ENCODE measurements around the gene OR8D4. TPM values are rescaled to one million over a fixed set of nuclear protein-coding genes. Genes with fewer than 3 reads are reported as not detected.
"Not testable (repeated sequence)": the region's sequence is repeated elsewhere in the genome, so short reads cannot be mapped to it uniquely, and the experiment has no call there.

OR8D4 gene
- total and polyA plus RNA-seq, 10 of the 15 experiments (the other 5 are each of a cell fraction or from before 2014, with no cell fraction given), result not detected

DNA sequence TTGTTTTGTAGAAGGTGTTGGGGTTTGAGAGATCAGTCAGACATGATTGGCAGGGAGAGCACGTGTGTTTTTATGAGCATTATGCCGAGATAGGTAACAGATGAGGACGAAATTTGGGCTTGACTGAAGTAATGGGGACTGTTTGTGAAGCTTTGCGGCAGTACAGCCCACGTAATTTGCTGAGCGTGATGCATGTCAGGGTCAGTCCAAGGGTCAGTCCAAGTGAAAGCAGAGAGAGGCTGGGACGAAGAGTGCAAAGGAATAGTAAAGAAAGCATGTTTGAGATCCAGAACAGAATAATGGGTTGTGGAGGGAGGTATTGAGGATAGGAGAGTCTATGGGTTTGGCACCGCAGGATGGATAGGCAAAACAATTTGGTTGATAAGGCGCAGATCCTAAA lies 34.2 kb upstream of the OR8D4 start:
- H3K9me3 ChIP-seq (replicated peaks; ENCODE audit: control insufficient read depth, insufficient read depth, low read length); intact Hi-C loops (cut with micrococcal nuclease; ENCODE audit: unreplicated experiment); CTCF ChIA-PET; H3K4me2 ChIP-seq (ENCODE audit: control insufficient read depth, insufficient read depth); H3K36me3 ChIP-seq (ENCODE audit: control insufficient read depth in 2 of 2, insufficient read depth in 2 of 2, low read length in 1 of 2); in situ Hi-C loops (cut with MboI); H4K20me1 ChIP-seq (ENCODE audit: control insufficient read depth, insufficient read depth); H3K27me3 ChIP-seq (replicated peaks in 1 of 2; ENCODE audit: control insufficient read depth in 2 of 2, insufficient read depth in 2 of 2, low read length in 1 of 2); H3K79me2 ChIP-seq (ENCODE audit: control insufficient read depth, insufficient read depth, low read length); BruUV-seq (replicated peaks); SMC1A ChIA-PET (ENCODE audit: uncharacterized antibody, unreplicated experiment); H3K9ac ChIP-seq (ENCODE audit: control insufficient read depth, insufficient read depth, low read length); ATAC-seq; H3K4me1 ChIP-seq (ENCODE audit: control insufficient read depth, insufficient read depth, low read length); POLR2A ChIA-PET; H2AFZ ChIP-seq (ENCODE audit: control insufficient read depth, low read depth, low read length); H3K4me3 ChIP-seq; H3K27ac ChIP-seq (ENCODE audit: control insufficient read depth, insufficient read depth); FAIRE-seq; RAD21 ChIA-PET (ENCODE audit: unreplicated experiment); DNase-seq (ENCODE audit: low read depth, low spot score): not testable (repeated sequence)
- 45% methylated on average over 9 of the region's 9 CpGs for WGBS (ENCODE audit: insufficient coverage, insufficient replicate concordance, low lambda C conversion rate, missing lambda C conversion rate)

DNA sequence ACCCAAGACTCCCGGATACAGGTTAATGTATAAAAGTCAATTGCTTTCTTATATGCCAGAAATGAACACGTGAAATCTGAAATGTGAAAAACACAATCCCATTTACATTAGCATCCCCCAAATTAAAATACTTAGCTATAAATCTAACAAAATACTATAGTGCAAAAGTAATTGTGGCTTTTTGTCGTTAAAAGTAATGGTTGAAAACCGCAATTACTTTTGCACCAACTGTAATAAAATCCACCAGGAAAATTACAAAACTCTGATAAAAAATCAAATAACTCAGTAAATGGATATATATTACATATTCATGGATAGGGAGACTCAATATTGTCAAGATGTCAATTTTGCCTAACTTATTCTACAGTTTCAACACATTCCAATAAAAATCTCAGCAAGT lies 21.1 kb upstream of the OR8D4 start:
- ChIA-PET RAD21 (ENCODE audit: unreplicated experiment) (no interaction called here), POLR2A (interaction anchor here (0.7 kb wide), 1 partner anchor 598 kb away, joined by 4 read pairs; no protein-coding TSS in a partner anchor), CTCF (interaction anchor here (0.6 kb wide), 1 partner anchor 148 kb away, joined by 3 read pairs; no protein-coding TSS in a partner anchor), SMC1A (ENCODE audit: uncharacterized antibody, unreplicated experiment) (interaction anchor here (1.1 kb wide), 1 partner anchor 162 kb away, joined by 3 read pairs; no protein-coding TSS in a partner anchor)
- WGBS (ENCODE audit: insufficient coverage, insufficient replicate concordance, low lambda C conversion rate, missing lambda C conversion rate), result 27% methylated on average over 4 of the region's 4 CpGs
- TF ChIP-seq ZBED1 (IDR thresholded peaks at IDR 0.05; ENCODE audit: borderline replicate concordance), result no peak
- TF ChIP-seq, protein P1, sequence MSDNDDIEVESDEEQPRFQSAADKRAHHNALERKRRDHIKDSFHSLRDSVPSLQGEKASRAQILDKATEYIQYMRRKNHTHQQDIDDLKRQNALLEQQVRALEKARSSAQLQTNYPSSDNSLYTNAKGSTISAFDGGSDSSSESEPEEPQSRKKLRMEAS (IDR thresholded peaks at IDR 0.05; ENCODE audit: low read depth, low read length), result no peak
- TF ChIP-seq, protein P2, sequence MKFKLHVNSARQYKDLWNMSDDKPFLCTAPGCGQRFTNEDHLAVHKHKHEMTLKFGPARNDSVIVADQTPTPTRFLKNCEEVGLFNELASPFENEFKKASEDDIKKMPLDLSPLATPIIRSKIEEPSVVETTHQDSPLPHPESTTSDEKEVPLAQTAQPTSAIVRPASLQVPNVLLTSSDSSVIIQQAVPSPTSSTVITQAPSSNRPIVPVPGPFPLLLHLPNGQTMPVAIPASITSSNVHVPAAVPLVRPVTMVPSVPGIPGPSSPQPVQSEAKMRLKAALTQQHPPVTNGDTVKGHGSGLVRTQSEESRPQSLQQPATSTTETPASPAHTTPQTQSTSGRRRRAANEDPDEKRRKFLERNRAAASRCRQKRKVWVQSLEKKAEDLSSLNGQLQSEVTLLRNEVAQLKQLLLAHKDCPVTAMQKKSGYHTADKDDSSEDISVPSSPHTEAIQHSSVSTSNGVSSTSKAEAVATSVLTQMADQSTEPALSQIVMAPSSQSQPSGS (IDR thresholded peaks at IDR 0.05; ENCODE audit: low read length), result no peak
- TF ChIP-seq, protein P3, sequence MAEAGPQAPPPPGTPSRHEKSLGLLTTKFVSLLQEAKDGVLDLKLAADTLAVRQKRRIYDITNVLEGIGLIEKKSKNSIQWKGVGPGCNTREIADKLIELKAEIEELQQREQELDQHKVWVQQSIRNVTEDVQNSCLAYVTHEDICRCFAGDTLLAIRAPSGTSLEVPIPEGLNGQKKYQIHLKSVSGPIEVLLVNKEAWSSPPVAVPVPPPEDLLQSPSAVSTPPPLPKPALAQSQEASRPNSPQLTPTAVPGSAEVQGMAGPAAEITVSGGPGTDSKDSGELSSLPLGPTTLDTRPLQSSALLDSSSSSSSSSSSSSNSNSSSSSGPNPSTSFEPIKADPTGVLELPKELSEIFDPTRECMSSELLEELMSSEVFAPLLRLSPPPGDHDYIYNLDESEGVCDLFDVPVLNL (IDR thresholded peaks at IDR 0.05; ENCODE audit: low read depth, low read length), result no peak
- TF ChIP-seq, protein P4, sequence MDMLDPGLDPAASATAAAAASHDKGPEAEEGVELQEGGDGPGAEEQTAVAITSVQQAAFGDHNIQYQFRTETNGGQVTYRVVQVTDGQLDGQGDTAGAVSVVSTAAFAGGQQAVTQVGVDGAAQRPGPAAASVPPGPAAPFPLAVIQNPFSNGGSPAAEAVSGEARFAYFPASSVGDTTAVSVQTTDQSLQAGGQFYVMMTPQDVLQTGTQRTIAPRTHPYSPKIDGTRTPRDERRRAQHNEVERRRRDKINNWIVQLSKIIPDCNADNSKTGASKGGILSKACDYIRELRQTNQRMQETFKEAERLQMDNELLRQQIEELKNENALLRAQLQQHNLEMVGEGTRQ (IDR thresholded peaks at IDR 0.05; ENCODE audit: borderline replicate concordance, low read depth, low read length), result no peak
- Histone ChIP-seq H3K4me2 (ENCODE audit: control insufficient read depth, insufficient read depth) (no peak overlapping the region), H4K20me1 (ENCODE audit: control insufficient read depth, insufficient read depth) (no peaks in the 10 kb centered on the region), H3K36me3 (ENCODE audit: control insufficient read depth in 2 of 2, insufficient read depth in 2 of 2, low read length in 1 of 2) (no peaks in the 10 kb centered on the region), H3K27me3 (replicated peaks in 1 of 2; ENCODE audit: control insufficient read depth in 2 of 2, insufficient read depth in 2 of 2, low read length in 1 of 2) (no peaks in the 10 kb centered on the region; a peak in 1 of 4 replicates), H3K9ac (ENCODE audit: control insufficient read depth, insufficient read depth, low read length) (no peak overlapping the region), H3K4me3 (no peak overlapping the region), H3K9me3 (replicated peaks; ENCODE audit: control insufficient read depth, insufficient read depth, low read length) (no peaks in the 10 kb centered on the region), H3K79me2 (ENCODE audit: control insufficient read depth, insufficient read depth, low read length) (no peaks in the 10 kb centered on the region), H3K4me1 (ENCODE audit: control insufficient read depth, insufficient read depth, low read length) (no peaks in the 10 kb centered on the region), H2AFZ (ENCODE audit: control insufficient read depth, low read depth, low read length) (no peak overlapping the region), H3K27ac (ENCODE audit: control insufficient read depth, insufficient read depth) (no peak overlapping the region)
- BruUV-seq (replicated peaks), result no TSS peak
- DNase-seq (ENCODE audit: low read depth, low spot score), result no peak
- intact Hi-C loops (cut with micrococcal nuclease; ENCODE audit: unreplicated experiment) (no loop called here), in situ Hi-C loops (cut with MboI) (no loop called here)
- ATAC-seq, result no peak
- FAIRE-seq, result no peak

Measured in GM12878 (cell line).